Activated CD8-positive, alpha-beta memory T cell treated with anti-CD3 and anti-CD28 coated beads for 1 hour (primary cell): ENCODE measurements around the gene MPND.
A peak's percentile ranks its signal among the peaks of the same experiment; 100 is the strongest.

Source experiments
- DNase-seq, 2 donors: peaks; one replicate each; pipeline ENCODE4 v3.0.0-alpha.2; 2020; ENCODE audit warnings: low read depth in 1 of 2; ENCODE audit errors: extremely low read depth in 1 of 2

The MPND gene, protein sequence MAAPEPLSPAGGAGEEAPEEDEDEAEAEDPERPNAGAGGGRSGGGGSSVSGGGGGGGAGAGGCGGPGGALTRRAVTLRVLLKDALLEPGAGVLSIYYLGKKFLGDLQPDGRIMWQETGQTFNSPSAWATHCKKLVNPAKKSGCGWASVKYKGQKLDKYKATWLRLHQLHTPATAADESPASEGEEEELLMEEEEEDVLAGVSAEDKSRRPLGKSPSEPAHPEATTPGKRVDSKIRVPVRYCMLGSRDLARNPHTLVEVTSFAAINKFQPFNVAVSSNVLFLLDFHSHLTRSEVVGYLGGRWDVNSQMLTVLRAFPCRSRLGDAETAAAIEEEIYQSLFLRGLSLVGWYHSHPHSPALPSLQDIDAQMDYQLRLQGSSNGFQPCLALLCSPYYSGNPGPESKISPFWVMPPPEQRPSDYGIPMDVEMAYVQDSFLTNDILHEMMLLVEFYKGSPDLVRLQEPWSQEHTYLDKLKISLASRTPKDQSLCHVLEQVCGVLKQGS

GRCh38 chr19:4343370-4344307, at the start of gene MPND:
Gene MPND, plus strand, starts transcription at chr19:4343562. Its CDS starts 32 bp downstream, at chr19:4343594.
- peak; percentile 61 to 92 for DNase-seq

GRCh38 chr19:4294389-4294788, 49.0 kb upstream of the MPND start:
- no peak for DNase-seq

DNA sequence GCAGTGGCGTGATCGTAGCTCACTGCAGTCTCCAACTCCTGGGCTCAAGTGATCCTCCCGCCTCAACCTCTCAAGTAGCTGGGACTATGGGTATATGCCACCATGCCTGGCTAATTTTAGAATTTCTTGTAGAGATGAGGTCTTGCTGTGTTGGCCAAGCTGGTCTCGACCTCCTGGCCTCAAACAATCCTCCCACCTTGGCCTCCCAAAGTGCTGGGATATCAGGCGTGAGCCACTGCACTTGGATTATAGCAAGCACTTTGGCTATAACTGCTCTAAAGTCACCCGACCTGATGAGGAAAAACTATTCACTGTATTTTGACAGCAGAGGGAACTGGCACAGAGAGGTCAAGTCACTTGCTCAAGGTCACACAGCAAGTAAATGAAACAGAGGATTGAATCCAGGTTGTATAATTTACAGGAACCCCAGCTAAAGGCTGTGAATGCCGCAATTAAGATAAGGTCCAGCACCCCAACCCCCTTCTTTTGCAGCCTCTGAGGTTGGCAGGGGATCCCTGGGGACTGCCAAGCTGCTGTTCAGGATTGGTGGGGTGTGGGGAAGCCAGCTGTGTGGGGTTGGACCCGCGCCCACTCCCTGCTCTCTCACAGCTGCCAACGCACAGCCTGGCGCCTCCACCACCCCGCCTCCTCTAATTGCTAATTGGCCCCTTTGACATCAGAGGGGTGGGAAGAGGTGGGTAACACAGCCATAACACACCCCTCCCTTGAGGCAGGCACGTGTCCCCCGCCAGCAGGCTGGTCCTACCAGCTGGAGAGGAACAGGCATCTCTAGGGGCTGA, 47.2 kb upstream of the MPND start:
- DNase-seq: no peak

DNA sequence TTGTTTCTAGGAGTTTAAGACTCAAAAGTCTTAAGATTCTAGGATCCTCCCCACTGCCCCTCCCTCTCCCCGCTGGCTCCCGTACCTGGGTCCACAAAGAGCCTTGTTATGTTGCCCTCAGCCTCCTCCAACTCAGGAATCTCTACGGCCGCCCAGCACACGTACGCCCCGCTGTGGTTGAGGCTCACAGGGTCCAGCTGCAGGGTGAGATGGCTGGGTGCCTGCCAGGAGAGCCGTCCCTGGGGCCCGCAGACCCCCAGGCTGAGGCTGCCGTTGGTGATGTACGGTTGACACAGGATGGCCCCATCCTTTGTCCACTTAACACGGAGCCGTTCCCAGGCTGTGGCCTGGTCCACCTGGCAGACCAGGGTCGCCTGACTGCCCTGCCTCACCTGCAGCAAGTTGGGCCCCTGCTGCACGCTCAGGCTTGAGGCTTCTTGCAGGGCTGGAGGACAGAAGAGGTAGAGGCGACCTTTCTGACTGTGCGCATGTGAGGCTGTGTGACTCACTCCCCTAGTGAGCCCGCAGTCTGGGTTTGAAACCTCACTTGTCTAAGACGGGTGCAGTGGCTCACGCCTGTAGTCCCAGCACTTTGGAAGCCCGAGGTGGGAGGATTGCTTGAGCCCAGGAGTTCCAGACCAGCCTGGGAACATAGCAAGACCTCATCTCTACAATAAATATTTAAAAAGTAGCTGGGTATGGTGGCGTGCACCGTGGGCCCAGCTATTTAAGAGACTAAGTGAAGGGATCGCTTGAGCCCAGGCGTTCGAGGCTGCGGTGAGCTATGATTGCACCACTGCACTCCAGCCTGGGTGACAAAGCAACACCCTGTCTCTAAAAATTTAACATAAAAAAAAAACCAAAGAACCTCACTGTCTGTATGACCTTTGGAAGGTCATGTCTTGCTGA, 45.2 kb upstream of the MPND start:
- DNase-seq: no peak

DNA sequence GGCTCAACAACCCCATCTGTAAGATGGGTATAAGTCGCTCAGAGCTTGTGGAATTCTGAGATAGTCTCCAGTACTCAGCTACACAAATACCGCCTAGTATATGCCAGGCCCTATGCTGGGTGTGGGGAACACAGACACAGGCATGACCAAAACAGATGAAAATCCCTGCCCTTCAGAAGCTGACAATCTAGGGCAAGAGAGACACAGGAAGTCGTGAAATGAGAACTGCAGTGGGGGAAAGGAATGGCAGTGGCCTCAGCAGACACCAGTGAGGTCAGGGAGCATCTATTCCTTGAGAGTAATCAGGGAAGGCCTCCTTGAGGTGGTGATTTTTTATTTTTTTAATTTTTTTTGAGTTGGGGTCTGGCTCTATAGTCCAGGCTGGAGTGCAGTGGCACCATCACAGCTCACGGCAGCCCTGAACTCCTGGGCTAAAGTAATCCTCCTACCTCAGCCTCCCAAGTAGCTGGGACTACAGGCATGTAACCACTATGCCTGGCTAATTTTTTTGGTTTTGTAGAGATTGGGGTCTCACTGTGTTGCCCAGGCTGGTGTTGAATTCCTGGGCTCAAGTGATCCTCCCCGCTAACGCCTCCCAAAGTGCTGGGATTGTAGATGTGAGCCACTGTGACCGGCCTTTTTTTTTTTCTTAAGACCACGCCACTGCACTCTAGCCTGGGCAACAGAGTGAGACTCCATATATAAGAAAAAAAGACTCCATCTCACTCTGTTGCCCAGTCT, 44.4 kb upstream of the MPND start:
- DNase-seq: no peak

- no peak for DNase-seq
These were observed 42.8 kb upstream of the MPND start for GRCh38 chr19:4300589-4300988.

GRCh38 chr19:4301590-4302242, 41.6 kb upstream of the MPND start:
- DNase-seq: no peak

DNA sequence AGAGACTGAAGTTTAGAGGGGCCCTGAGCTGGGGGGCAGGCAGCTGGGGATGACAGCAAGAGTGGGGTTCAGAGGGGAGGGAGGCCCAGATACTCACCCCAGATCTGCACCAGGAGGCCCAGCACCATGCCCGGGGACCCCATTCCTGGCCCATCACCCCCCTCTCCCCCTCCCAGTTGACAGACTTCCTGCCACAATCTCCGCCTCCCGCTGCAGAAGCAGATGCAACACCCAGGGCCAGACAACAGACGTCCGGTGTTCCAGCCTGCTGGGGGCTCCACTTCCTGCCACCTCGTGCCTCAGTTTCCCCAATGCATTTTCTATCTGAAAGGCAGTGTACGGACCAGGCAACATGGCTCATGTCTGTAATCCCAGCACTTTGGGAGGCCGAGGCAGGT, 41.1 kb upstream of the MPND start, which contains the start of gene TMIGD2:
TSS of gene TMIGD2 (minus strand) at position 147 of the 398 bp plus-strand sequence. CDS start at position 143, 4 bp downstream.
- DNase-seq: no peak

GRCh38 chr19:4303819-4304537, 39.4 kb upstream of the MPND start:
- DNase-seq: no peak

- peak in 1 of 2 donors; percentile 46 for DNase-seq
These were observed 38.7 kb upstream of the MPND start, which contains the start of gene FSD1 for GRCh38 chr19:4304538-4305256. Gene FSD1, plus strand, starts transcription at chr19:4304598. Its CDS starts 149 bp downstream, at chr19:4304747.

DNA sequence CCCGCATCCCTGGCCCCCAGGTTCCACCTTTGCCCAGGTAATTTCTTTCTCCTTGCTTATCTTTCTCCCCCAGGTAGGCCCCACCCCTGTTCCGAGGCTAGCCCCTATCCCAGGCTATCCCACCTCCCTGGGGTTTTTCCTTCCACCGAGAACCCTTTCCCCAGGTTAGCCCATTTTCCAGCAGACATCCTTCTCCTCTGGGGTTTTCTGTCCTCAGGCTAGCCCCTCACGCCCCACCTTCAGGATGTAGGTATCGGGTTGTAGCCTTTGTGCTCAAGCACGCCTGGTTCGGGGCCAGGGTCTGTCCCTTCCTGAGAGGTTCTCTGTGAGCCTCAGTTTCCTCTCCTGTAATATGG, 38.1 kb upstream of the MPND start:
- DNase-seq: no peak

- no peak for DNase-seq
These were observed 37.7 kb upstream of the MPND start for GRCh38 chr19:4305659-4306058.

DNA sequence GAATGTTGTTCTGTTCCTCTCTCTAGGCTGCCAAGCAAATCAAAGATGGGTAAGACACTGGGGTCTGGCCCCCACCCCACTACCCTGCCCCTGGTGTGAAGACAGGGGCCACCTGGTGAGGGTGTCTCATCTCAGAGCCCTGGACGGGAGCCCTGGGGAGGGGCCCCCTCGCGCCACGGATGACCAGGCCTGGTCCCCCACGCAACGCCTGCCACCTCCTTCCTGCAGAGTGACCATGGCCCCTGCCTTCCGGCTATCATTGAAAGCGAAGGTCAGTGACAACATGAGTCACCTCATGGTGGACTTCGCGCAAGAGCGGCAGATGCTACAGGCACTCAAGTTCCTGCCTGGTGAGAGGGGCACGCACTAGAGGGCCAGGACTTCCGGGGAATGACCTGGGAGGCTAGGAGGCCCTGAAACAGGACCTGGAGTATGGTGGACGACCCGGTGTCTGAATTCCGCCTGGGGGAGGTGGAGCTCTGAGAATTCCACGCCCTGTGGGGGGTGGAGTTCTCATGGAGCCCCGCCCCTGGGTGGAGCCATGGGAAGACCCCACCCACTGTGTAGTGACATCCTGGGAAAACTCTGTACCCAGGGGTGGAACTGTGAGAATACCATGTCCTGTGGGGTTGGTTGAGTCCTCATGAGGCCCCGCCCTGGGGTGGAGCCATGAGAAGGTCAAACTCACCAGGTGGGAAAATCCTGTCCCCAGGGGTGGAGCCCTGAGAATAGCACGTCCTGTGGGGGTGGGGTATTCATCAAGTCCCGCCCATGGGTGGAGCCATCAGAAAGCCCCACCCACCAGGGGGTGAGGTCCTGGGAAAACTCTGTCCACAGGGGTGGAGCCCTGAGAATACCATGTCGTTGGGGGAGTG, 32.9 kb upstream of the MPND start:
- no peak for DNase-seq

DNA sequence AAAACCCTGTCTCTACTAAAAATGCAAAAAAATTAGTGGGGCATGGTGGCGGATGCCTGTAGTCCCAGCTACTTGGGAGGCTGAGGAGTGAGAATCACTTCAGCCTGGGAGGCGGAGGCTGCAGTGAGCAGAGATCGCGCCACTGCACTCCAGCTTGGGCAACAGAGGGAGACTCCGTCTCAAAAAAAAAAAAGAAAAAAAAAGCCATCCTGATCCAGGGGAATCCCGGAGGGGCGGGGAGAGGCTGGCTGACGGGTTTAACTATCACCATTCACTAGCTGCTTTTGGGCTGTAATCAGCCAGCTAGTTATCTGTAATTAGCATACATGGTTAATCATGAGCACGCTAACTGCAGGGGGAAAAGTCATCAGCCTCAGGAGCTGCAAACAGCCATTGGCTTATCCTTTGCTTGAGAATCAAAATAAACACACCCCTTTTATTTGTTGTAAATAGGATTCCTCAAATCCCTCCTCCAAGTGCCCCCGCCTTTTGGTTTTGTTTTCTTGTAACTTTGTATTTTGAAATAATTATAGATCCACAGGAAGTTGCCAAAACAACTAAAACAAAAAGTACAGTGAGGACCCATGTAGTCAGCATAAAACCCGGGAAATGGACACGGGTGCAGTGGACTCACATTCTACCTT, 29.4 kb upstream of the MPND start:
- DNase-seq: no peak

DNA sequence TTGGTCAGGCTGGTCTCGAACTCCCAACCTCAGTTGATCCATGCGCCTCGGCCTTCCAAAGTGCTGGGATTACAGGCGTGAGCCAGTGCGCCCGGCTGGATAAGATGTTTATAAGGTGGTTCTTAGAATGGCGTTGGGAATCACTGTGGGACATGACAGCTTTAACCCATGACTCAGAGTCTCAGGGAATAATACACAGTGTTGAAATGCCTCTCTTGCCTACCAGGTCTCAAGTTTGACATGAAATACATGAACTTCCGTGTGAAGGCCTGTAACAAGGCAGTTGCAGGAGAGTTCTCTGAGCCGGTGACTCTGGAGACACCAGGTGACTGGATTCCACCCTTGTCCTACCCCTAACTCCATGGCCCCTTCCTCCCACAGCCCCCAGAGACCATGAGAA, 26.4 kb upstream of the MPND start:
- no peak for DNase-seq

DNA sequence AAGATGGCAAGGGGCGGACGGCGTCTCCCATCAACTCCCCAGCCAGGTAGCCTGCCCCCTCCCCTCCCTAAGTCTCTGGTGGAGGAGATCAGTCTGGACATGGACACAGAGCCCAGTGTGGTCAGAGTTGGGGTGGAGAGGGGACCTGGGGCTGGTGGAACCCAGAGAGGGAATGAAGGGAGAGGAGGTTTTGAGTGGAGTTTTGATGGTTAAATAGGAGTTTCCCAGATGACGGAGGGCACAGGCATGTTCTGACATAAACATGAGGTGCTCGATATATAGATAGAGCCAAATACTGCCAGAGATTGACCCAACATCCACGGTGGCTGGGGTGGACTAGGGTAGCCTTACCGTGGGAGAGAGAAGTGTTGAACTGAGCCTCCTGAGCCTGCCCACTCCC, 24.9 kb upstream of the MPND start:
- DNase-seq: no peak
